ENCODE data around the gene METTL16. TPM values are rescaled to one million over a fixed set of nuclear protein-coding genes. Genes with fewer than 3 reads are reported as not detected.

Gene METTL16, protein sequence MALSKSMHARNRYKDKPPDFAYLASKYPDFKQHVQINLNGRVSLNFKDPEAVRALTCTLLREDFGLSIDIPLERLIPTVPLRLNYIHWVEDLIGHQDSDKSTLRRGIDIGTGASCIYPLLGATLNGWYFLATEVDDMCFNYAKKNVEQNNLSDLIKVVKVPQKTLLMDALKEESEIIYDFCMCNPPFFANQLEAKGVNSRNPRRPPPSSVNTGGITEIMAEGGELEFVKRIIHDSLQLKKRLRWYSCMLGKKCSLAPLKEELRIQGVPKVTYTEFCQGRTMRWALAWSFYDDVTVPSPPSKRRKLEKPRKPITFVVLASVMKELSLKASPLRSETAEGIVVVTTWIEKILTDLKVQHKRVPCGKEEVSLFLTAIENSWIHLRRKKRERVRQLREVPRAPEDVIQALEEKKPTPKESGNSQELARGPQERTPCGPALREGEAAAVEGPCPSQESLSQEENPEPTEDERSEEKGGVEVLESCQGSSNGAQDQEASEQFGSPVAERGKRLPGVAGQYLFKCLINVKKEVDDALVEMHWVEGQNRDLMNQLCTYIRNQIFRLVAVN
- total RNA-seq (52.9 and 56.5 TPM in 2 replicates), polyA plus RNA-seq (18.3 and 19.2 TPM in 2 replicates), polyA minus RNA-seq (15.2 and 17.8 TPM in 2 replicates)
- 28.9 TPM for total RNA-seq (2013)

DNA sequence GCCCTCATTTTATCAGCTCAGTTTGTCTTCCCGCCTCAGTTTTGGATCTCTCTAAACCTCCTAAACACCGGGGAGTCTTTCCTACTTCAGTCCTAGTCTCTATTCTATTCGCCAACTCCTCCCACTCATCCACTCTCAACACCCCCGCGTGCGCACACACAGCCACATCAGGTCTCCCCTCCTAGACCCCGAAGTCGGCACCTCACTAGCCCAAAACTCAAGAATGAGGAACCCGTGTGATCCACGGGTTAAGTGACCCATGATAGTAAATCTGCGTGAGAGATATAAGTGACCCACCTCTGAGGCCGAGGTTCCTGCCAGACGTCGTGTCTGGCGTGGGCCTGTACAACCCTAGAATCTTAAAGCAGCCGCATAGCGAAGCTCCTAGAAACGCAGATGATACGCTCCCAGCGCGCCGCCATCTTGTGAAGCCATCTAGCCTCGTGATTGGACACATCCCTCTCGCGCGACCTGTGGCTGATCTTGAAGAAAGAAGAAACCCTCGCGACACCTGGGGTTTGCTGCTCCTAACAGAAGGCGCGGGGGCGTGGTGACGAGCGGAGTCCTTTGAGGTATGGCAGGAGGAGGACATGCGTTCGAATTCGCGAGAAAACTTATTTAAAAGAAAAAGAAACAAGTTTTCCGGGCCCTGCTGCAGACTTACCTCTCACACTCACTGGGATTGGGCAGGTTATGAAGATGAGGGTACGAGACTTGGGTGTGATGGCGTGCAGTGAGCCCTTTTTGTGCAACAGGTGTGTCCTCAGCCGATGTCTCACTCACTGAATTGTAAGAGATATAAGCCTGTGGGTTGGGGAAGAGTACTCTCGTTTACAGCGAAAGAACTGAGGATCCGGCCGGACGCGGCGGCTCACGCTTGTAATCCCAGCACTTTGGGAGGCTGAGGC lies at the start of gene METTL16:
Gene METTL16 (minus strand): TSS at position 427 of the 908 bp plus-strand sequence. CDS start 9,557 bp downstream, outside the sequence.
- no peak within 1 kb of the TSS for H3K27ac Mint-ChIP-seq
- intact Hi-C loops (cut with micrococcal nuclease), result loop anchor here (1.0 to 10.0 kb wide), 4 partner anchors 82 to 209 kb away; partner anchors contain the start of genes PAFAH1B1, SMG6 and SRR
- CTCF ChIA-PET, result interaction anchor here (1.0 to 3.2 kb wide), 5 partner anchors 96 to 325 kb away, joined by 3 to 19 read pairs (median 4); no protein-coding TSS in a partner anchor

More for the DNA sequence above, at the start of gene METTL16:
- POLR2A ChIA-PET, result interaction anchor here (0.5 to 1.4 kb wide), 5 partner anchors 22 to 1112 kb away, joined by 3 to 11 read pairs (median 3); partner anchors contain the start of genes PAFAH1B1 and YWHAE
- peaks cover 21% of the 10 kb centered on the region for H3K4me1 Mint-ChIP-seq
- peaks cover 2 to 3% of the 10 kb centered on the region in 2 experiments for H3K36me3 ChIP-seq (replicated peaks in 1 of 2; ENCODE audit: control extremely low read depth in 1 of 2, control insufficient read depth in 1 of 2, extremely low read depth in 1 of 2, insufficient read depth in 2 of 2, low read length in 1 of 2)
- H3K4me3 ChIP-seq (ENCODE audit: control extremely low read depth in 1 of 5, extremely low read depth in 1 of 5, insufficient read depth in 1 of 5, low read depth in 2 of 5, low read length in 4 of 5), result peak within 1 kb of the TSS; percentile 76 to 96 (median 88)
- H2AFZ ChIP-seq (ENCODE audit: insufficient read depth, low read depth, low read length, poor library complexity, severe bottlenecking), result peak within 1 kb of the TSS; percentile 91
- ATAC-seq (ENCODE audit: low read depth) (peak; percentile 99), DNase-seq (peak; percentile 96)
- no peaks in the 10 kb centered on the region for H3K9me3 Mint-ChIP-seq (ENCODE audit: insufficient read depth)
- no peaks in the 10 kb centered on the region for H3K9me3 ChIP-seq (ENCODE audit: control extremely low read depth in 1 of 3, control insufficient read depth in 2 of 3, insufficient read depth in 1 of 3, low read length in 2 of 3)
- WGBS (ENCODE audit: insufficient coverage), result under 1% methylated on average over 43 of the region's 49 CpGs
- H3K27me3 ChIP-seq (replicated peaks in 1 of 4; ENCODE audit: control extremely low read depth in 1 of 4, control insufficient read depth in 3 of 4, insufficient read depth in 4 of 4, low read length in 3 of 4), result no peaks in the 10 kb centered on the region
- H3K27ac ChIP-seq (ENCODE audit: low read length in 2 of 2), result peak within 1 kb of the TSS; percentile 91 to 92
- peaks cover 10% of the 10 kb centered on the region for H4K20me1 ChIP-seq (ENCODE audit: control insufficient read depth, insufficient read depth, low read length, poor library complexity, severe bottlenecking)
- H3K4me2 ChIP-seq (replicated peaks; ENCODE audit: low read depth, low read length, poor library complexity, severe bottlenecking), result peak within 1 kb of the TSS; percentile 84
- peak within 1 kb of the TSS; percentile 95 for H3K9ac ChIP-seq (ENCODE audit: low read length)
- no peak for TF ChIP-seq EZH2 (IDR thresholded peaks at IDR 0.05; ENCODE audit: borderline replicate concordance, insufficient read depth, low read depth, low read length, poor library complexity, severe bottlenecking)
- TF ChIP-seq, protein P1, sequence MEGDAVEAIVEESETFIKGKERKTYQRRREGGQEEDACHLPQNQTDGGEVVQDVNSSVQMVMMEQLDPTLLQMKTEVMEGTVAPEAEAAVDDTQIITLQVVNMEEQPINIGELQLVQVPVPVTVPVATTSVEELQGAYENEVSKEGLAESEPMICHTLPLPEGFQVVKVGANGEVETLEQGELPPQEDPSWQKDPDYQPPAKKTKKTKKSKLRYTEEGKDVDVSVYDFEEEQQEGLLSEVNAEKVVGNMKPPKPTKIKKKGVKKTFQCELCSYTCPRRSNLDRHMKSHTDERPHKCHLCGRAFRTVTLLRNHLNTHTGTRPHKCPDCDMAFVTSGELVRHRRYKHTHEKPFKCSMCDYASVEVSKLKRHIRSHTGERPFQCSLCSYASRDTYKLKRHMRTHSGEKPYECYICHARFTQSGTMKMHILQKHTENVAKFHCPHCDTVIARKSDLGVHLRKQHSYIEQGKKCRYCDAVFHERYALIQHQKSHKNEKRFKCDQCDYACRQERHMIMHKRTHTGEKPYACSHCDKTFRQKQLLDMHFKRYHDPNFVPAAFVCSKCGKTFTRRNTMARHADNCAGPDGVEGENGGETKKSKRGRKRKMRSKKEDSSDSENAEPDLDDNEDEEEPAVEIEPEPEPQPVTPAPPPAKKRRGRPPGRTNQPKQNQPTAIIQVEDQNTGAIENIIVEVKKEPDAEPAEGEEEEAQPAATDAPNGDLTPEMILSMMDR (IDR thresholded peaks at IDR 0.05), result no peak
- H3K27me3 Mint-ChIP-seq, result no peaks in the 10 kb centered on the region
- H3K79me2 ChIP-seq (ENCODE audit: control insufficient read depth, insufficient read depth, low read length), result peaks cover 49% of the 10 kb centered on the region
- H3K4me3 Mint-ChIP-seq, result no peak within 1 kb of the TSS
- H3K4me1 ChIP-seq (ENCODE audit: control insufficient read depth in 2 of 2, insufficient read depth in 2 of 2, low read length in 2 of 2), result peaks cover 19 to 20% of the 10 kb centered on the region in 2 donors

Data from B cell (primary cell).